ENCODE data around the gene NSG1. TPM values are rescaled to one million over a fixed set of nuclear protein-coding genes. Genes with fewer than 3 reads are reported as not detected.
A peak's percentile ranks its signal among the peaks of the same experiment; 100 is the strongest.

The NSG1 gene
- total RNA-seq, 2 donors from 2014 or later, result 0.42 to 0.57 TPM

- peak; percentile 70 for DNase-seq (ENCODE audit: low spot score)
- intact Hi-C loops (cut with DNase I), result no loop called here
Measured at GRCh38 chr4:4426511-4427120, 39.7 kb downstream of the NSG1 start.

GRCh38 chr4:4427121-4427870 is 40.4 kb downstream of the NSG1 start:
- intact Hi-C loops (cut with DNase I), result no loop called here
- DNase-seq (ENCODE audit: low spot score), result peak; percentile 58

GRCh38 chr4:4427886-4428285 is 41.0 kb downstream of the NSG1 start:
- peak; percentile 29 for DNase-seq (ENCODE audit: low spot score)
- intact Hi-C loops (cut with DNase I), result no loop called here

- intact Hi-C loops (cut with DNase I), result no loop called here
- DNase-seq (ENCODE audit: low spot score), result peak; percentile 32
Measured at GRCh38 chr4:4428966-4429875, 42.3 kb downstream of the NSG1 start.

GRCh38 chr4:4430492-4431195 is 43.7 kb downstream of the NSG1 start:
- peak; percentile 47 for DNase-seq (ENCODE audit: low spot score)
- intact Hi-C loops (cut with DNase I), result no loop called here

- intact Hi-C loops (cut with DNase I), result no loop called here
- DNase-seq (ENCODE audit: low spot score), result peak; percentile 79
Measured at GRCh38 chr4:4432341-4433125, 45.6 kb downstream of the NSG1 start.

GRCh38 chr4:4433941-4434340 is 47.0 kb downstream of the NSG1 start:
- intact Hi-C loops (cut with DNase I), result no loop called here

GRCh38 chr4:4436244-4436823 is 49.4 kb downstream of the NSG1 start:
- DNase-seq (ENCODE audit: low spot score), result no peak

More at GRCh38 chr4:4433941-4434340, 47.0 kb downstream of the NSG1 start:
- peak; percentile 8 for DNase-seq (ENCODE audit: low spot score)

GRCh38 chr4:4437798-4438470 is 51.0 kb downstream of the NSG1 start:
- intact Hi-C loops (cut with DNase I), result no loop called here
- DNase-seq (ENCODE audit: low spot score), result no peak

More at GRCh38 chr4:4436244-4436823, 49.4 kb downstream of the NSG1 start:
- intact Hi-C loops (cut with DNase I), result no loop called here

- no peak for DNase-seq (ENCODE audit: low spot score)
- intact Hi-C loops (cut with DNase I), result no loop called here
Measured at GRCh38 chr4:4438891-4439290, 52.0 kb downstream of the NSG1 start.

GRCh38 chr4:4439782-4440181 is 52.9 kb downstream of the NSG1 start:
- intact Hi-C loops (cut with DNase I), result no loop called here
- DNase-seq (ENCODE audit: low spot score), result no peak

GRCh38 chr4:4440333-4441061 is 53.6 kb downstream of the NSG1 start:
- intact Hi-C loops (cut with DNase I), result no loop called here
- no peak for DNase-seq (ENCODE audit: low spot score)

GRCh38 chr4:4443821-4444220 is 56.9 kb downstream of the NSG1 start:
- no peak for DNase-seq (ENCODE audit: low spot score)
- intact Hi-C loops (cut with DNase I), result no loop called here

GRCh38 chr4:4446434-4446833 is 59.5 kb downstream of the NSG1 start:
- intact Hi-C loops (cut with DNase I), result no loop called here

GRCh38 chr4:4455210-4455865 is 68.4 kb downstream of the NSG1 start:
- DNase-seq (ENCODE audit: low spot score), result no peak
- intact Hi-C loops (cut with DNase I), result no loop called here

More at GRCh38 chr4:4446434-4446833, 59.5 kb downstream of the NSG1 start:
- DNase-seq (ENCODE audit: low spot score), result no peak

- DNase-seq (ENCODE audit: low spot score), result no peak
- intact Hi-C loops (cut with DNase I), result no loop called here
Measured at GRCh38 chr4:4456351-4456750, 69.4 kb downstream of the NSG1 start.

Data from posterior vena cava (tissue), 2 donors.